SK-N-SH (cell line): Measurements from ENCODE around the gene OR2F1.

Experiments used
- CTCF ChIP-seq: fragments of 200-600 bp; sonication (generic); IDR thresholded peaks from 2 replicates; pipeline ENCODE4 v1.6.1; 2017; ENCODE audit warnings: antibody characterized with exemption, mild to moderate bottlenecking, moderate library complexity
- EZH2phosphoT487 ChIP-seq: fragments of 200-600 bp; sonication (generic); IDR thresholded peaks from 2 replicates; pipeline ENCODE4 v1.6.1; 2017; ENCODE audit warnings: low read depth, mixed run types, mild to moderate bottlenecking, antibody characterized with exemption, moderate library complexity, borderline replicate concordance
- MAX ChIP-seq: IDR thresholded peaks from 2 replicates; pipeline ENCODE4 v1.4.0; 2012; ENCODE audit warnings: low read depth
- POLR2AphosphoS5 ChIP-seq: IDR thresholded peaks from 2 replicates; pipeline ENCODE4 v1.6.1; 2012; ENCODE audit warnings: low read depth, low read length
- REST ChIP-seq: IDR thresholded peaks from 2 replicates; pipeline ENCODE4 v1.6.1; 2012; ENCODE audit warnings: mild to moderate bottlenecking, low read depth, low read length, moderate library complexity
- SIN3A ChIP-seq: IDR thresholded peaks from 2 replicates; pipeline ENCODE4 v1.6.1; 2012; ENCODE audit warnings: low read depth, mild to moderate bottlenecking, low read length, moderate library complexity, borderline replicate concordance
- TAF1 ChIP-seq: IDR thresholded peaks from 2 replicates; pipeline ENCODE4 v1.6.1; 2012; ENCODE audit warnings: low read depth, mild to moderate bottlenecking, low read length, moderate library complexity, borderline replicate concordance
- USF1 ChIP-seq: IDR thresholded peaks from 2 replicates; pipeline ENCODE4 v1.4.0; 2012; ENCODE audit warnings: low read depth, borderline replicate concordance
- USF2 ChIP-seq: fragments of 150-350 bp; IDR thresholded peaks from 2 replicates; pipeline ENCODE4 v1.6.1; 2017; ENCODE audit warnings: antibody characterized with exemption, low read length, low read depth, borderline replicate concordance

- TF ChIP-seq SIN3A, result no peak
- no peak for TF ChIP-seq USF1
- no peak for TF ChIP-seq REST
- no peak for TF ChIP-seq TAF1
- TF ChIP-seq MAX, result no peak
- no peak for TF ChIP-seq POLR2AphosphoS5
- no peak for TF ChIP-seq CTCF
- TF ChIP-seq EZH2phosphoT487, result no peak
- TF ChIP-seq USF2, result no peak
Observed at GRCh38 chr7:144000020-144000419, 45.4 kb downstream of the OR2F1 start, which contains the start of gene OR6B1.
